ENCODE results near the gene STIM2.

The STIM2 gene

DNA sequence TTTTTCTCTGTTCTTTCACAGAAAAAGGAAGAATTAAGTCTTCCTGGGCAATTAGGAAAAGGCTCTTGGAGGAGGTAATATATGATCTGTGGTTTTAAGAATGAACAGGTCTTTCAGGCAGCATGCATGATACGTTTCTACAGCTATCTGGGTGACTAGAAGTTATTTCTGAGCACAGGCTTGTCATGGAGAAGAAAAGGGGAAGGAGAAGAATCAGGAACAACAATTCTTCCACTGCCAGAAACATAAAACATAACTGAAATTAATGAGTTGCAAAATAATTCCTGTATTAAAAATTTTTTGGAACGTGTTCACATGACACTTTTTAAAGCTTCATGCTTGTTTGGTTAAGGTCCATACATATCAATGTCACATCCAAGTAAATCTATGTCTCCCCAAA, 17.7 kb upstream of the STIM2 start:
- Histone ChIP-seq H3K36me3 (ENCODE audit: insufficient read depth, low read length) (no peaks in the 10 kb centered on the region), H3K27ac (no peak overlapping the region), H3K9me3 (ENCODE audit: low read depth, low read length) (no peaks in the 10 kb centered on the region), H3K4me3 (no peak overlapping the region), H3K9ac (ENCODE audit: insufficient read length) (no peak overlapping the region)
- TF ChIP-seq POLR2AphosphoS5 (IDR thresholded peaks at IDR 0.05; ENCODE audit: borderline replicate concordance, low read depth, low read length) = no peak
- no peak for TF ChIP-seq FOXP2 (optimal IDR thresholded peaks at IDR 0.05; ENCODE audit: control extremely low read depth, extremely low read length, insufficient read depth)
- TF ChIP-seq EZH2 (IDR thresholded peaks at IDR 0.05) = no peak
- DNase-seq (ENCODE audit: low read depth, low spot score) = no peak

DNA sequence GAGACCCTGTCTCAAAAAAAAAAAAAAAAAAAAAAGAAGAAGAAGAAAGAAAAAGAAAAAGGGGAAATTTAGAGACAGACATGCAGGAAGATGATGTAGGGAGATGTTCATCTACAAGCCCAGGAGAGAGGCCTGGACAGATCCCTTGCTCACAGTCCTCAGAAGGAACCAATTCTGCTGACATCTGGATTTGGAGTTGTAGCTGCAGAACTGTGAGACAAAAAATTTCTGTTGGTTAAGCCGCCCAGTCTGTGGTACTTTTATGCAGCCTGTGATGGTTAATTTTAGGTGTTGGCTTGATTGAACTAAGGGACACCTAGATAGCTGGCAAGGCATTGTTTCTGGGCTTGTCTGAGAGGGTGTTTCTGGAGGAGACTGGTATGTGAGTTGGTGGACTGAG, 10.1 kb upstream of the STIM2 start:
- H3K4me3 ChIP-seq = no peak overlapping the region
- H3K9ac ChIP-seq (ENCODE audit: insufficient read length) = no peak overlapping the region
- H3K36me3 ChIP-seq (ENCODE audit: insufficient read depth, low read length) = no peaks in the 10 kb centered on the region
- no peak for DNase-seq (ENCODE audit: low read depth, low spot score)
- TF ChIP-seq EZH2 (IDR thresholded peaks at IDR 0.05) = no peak
- TF ChIP-seq FOXP2 (optimal IDR thresholded peaks at IDR 0.05; ENCODE audit: control extremely low read depth, extremely low read length, insufficient read depth) = no peak
- TF ChIP-seq POLR2AphosphoS5 (IDR thresholded peaks at IDR 0.05; ENCODE audit: borderline replicate concordance, low read depth, low read length) = no peak
- no peaks in the 10 kb centered on the region for H3K9me3 ChIP-seq (ENCODE audit: low read depth, low read length)
- no peak overlapping the region for H3K27ac ChIP-seq

GRCh38 chr4:26851129-26851528, 9.5 kb upstream of the STIM2 start:
- Histone ChIP-seq H3K27ac (no peak overlapping the region), H3K4me3 (no peak overlapping the region), H3K9me3 (ENCODE audit: low read depth, low read length) (no peaks in the 10 kb centered on the region), H3K36me3 (ENCODE audit: insufficient read depth, low read length) (no peaks in the 10 kb centered on the region), H3K9ac (ENCODE audit: insufficient read length) (no peak overlapping the region)
- no peak for TF ChIP-seq POLR2AphosphoS5 (IDR thresholded peaks at IDR 0.05; ENCODE audit: borderline replicate concordance, low read depth, low read length)
- no peak for TF ChIP-seq EZH2 (IDR thresholded peaks at IDR 0.05)
- TF ChIP-seq FOXP2 (optimal IDR thresholded peaks at IDR 0.05; ENCODE audit: control extremely low read depth, extremely low read length, insufficient read depth) = no peak
- no peak for DNase-seq (ENCODE audit: low read depth, low spot score)

DNA sequence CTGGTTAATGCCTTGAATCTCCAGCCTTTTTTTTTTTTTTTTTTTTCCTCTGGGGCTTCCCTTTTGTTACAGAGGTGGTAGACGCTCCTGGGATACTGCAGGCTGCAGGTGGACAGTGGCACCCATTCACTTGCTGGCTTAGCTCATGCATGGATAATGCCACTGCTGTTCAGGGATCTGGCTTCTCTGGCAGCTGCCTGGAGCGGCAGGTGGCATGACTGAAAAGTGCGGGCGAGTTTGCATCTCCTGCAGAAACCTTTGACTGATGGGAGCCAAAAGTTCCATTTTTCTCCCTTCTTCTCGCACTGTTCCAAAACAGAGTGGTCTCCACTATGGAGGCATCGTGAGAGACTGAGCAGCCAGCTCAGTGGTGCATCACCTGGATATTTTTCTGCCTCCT, 5.9 kb upstream of the STIM2 start:
- TF ChIP-seq EZH2 (IDR thresholded peaks at IDR 0.05) = no peak
- no peak for TF ChIP-seq POLR2AphosphoS5 (IDR thresholded peaks at IDR 0.05; ENCODE audit: borderline replicate concordance, low read depth, low read length)
- no peak for TF ChIP-seq FOXP2 (optimal IDR thresholded peaks at IDR 0.05; ENCODE audit: control extremely low read depth, extremely low read length, insufficient read depth)
- Histone ChIP-seq H3K9ac (ENCODE audit: insufficient read length) (no peak overlapping the region), H3K27ac (no peak overlapping the region), H3K9me3 (ENCODE audit: low read depth, low read length) (no peaks in the 10 kb centered on the region), H3K4me3 (no peak overlapping the region), H3K36me3 (ENCODE audit: insufficient read depth, low read length) (no peaks in the 10 kb centered on the region)
- no peak for DNase-seq (ENCODE audit: low read depth, low spot score)

DNA sequence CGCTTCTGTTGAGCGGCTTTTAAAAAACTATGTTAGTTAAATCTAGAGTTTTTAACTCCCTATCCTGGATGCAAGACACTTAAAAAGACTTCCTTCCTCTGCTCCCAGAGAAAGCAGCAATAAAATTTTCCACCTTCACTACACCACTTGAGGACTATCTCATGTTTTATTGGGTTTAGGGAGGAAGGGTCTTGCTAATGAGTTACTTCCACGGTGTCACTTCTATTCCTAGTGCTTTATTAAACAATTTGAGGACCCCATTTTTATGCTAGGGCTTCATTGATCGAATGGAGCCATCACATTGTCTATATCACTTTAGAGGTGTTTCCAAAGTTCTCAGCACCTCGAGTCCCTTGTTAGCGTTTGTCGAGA, 3.7 kb upstream of the STIM2 start:
- no peak for DNase-seq (ENCODE audit: low read depth, low spot score)
- H3K27ac ChIP-seq = no peak overlapping the region
- no peaks in the 10 kb centered on the region for H3K36me3 ChIP-seq (ENCODE audit: insufficient read depth, low read length)
- TF ChIP-seq FOXP2 (optimal IDR thresholded peaks at IDR 0.05; ENCODE audit: control extremely low read depth, extremely low read length, insufficient read depth) (no peak), EZH2 (IDR thresholded peaks at IDR 0.05) (no peak), POLR2AphosphoS5 (IDR thresholded peaks at IDR 0.05; ENCODE audit: borderline replicate concordance, low read depth, low read length) (no peak)
- no peak overlapping the region for H3K9ac ChIP-seq (ENCODE audit: insufficient read length)
- H3K9me3 ChIP-seq (ENCODE audit: low read depth, low read length) = no peaks in the 10 kb centered on the region
- peak overlapping the region; percentile 86 for H3K4me3 ChIP-seq

- no peaks in the 10 kb centered on the region for H3K36me3 ChIP-seq (ENCODE audit: insufficient read depth, low read length)
- DNase-seq (ENCODE audit: low read depth, low spot score) = no peak
- H3K4me3 ChIP-seq = peak overlapping the region; percentile 86
- H3K9me3 ChIP-seq (ENCODE audit: low read depth, low read length) = no peaks in the 10 kb centered on the region
- no peak overlapping the region for H3K27ac ChIP-seq
- TF ChIP-seq POLR2AphosphoS5 (IDR thresholded peaks at IDR 0.05; ENCODE audit: borderline replicate concordance, low read depth, low read length) = peak; percentile 67; the same call in 1 of the 2 replicates
- TF ChIP-seq FOXP2 (optimal IDR thresholded peaks at IDR 0.05; ENCODE audit: control extremely low read depth, extremely low read length, insufficient read depth) = no peak
- no peak for TF ChIP-seq EZH2 (IDR thresholded peaks at IDR 0.05)
- peak overlapping the region; percentile 71 for H3K9ac ChIP-seq (ENCODE audit: insufficient read length)
Measured at GRCh38 chr4:26857278-26858034, 3.2 kb upstream of the STIM2 start.

DNA sequence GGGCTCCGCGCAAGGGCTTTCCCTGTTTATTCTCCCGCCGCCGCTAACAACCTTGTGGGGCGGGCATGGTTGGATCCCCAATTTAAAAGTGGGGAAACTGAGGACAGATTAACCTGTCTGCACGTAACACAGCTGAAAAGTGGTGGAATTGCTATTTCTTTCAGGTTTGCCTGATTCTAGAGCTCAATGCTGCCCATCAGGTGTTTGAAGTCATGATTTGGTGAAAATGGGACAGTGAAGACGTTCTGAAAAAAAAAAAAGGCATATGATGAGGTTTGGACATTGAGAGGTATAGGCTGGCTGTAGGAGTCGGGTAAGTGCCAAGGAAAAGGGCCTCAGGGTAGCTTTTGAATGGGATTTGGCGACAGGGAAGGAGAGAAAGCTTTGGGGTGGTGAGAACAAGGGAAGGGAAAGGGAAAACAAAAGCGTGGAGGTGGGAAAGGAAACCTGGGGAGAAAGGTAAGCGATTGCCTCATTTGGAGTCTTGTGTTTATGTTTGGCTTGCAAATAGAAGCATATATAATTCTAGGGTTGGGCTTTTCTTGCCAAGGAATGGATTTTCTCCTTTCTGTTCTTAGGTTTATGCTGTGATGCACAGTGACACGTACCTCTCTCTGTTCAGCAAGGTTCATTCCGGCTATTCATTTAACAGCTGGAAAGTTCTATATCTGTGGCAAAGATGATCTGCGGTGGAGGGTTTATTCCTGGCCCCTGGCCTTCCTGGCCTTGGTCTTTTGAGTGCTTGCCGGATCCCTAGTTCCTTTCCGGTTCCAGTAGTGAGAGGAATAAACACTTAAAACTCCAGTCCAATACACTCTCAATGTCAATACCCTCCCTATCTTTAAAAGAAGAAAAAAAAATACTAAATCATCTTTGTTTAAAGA, 2.4 kb upstream of the STIM2 start:
- TF ChIP-seq FOXP2 (optimal IDR thresholded peaks at IDR 0.05; ENCODE audit: control extremely low read depth, extremely low read length, insufficient read depth) = no peak
- TF ChIP-seq EZH2 (IDR thresholded peaks at IDR 0.05) = no peak
- TF ChIP-seq POLR2AphosphoS5 (IDR thresholded peaks at IDR 0.05; ENCODE audit: borderline replicate concordance, low read depth, low read length) = no peak
- no peaks in the 10 kb centered on the region for H3K9me3 ChIP-seq (ENCODE audit: low read depth, low read length)
- no peak overlapping the region for H3K27ac ChIP-seq

GRCh38 chr4:26858947-26859401, 1.7 kb upstream of the STIM2 start:
- no peaks in the 10 kb centered on the region for H3K9me3 ChIP-seq (ENCODE audit: low read depth, low read length)
- no peaks in the 10 kb centered on the region for H3K36me3 ChIP-seq (ENCODE audit: insufficient read depth, low read length)
- peak overlapping the region; percentile 71 for H3K9ac ChIP-seq (ENCODE audit: insufficient read length)
- H3K27ac ChIP-seq = no peak overlapping the region
- TF ChIP-seq POLR2AphosphoS5 (IDR thresholded peaks at IDR 0.05; ENCODE audit: borderline replicate concordance, low read depth, low read length) (no peak), FOXP2 (optimal IDR thresholded peaks at IDR 0.05; ENCODE audit: control extremely low read depth, extremely low read length, insufficient read depth) (no peak), EZH2 (IDR thresholded peaks at IDR 0.05) (no peak)
- no peak for DNase-seq (ENCODE audit: low read depth, low spot score)
- H3K4me3 ChIP-seq = peak overlapping the region; percentile 86

More for the DNA sequence above, 2.4 kb upstream of the STIM2 start:
- Histone ChIP-seq H3K4me3 (peak overlapping the region; percentile 86), H3K36me3 (ENCODE audit: insufficient read depth, low read length) (no peaks in the 10 kb centered on the region), H3K9ac (ENCODE audit: insufficient read length) (peak overlapping the region; percentile 71)
- no peak for DNase-seq (ENCODE audit: low read depth, low spot score)

All from SK-N-MC (cell line).